ENCODE results near the gene ADAMTSL2. TPM values are rescaled to one million over a fixed set of nuclear protein-coding genes. Genes with fewer than 3 reads are reported as not detected.
"Not testable (repeated sequence)": the region's sequence is repeated elsewhere in the genome, so short reads cannot be mapped to it uniquely, and the experiment has no call there.

The ADAMTSL2 gene
- total RNA-seq, 3 donors from 2014 or later = 0.08 to 0.14 TPM; not detected in 1

GRCh38 chr9:133560944-133561343, 26.4 kb downstream of the ADAMTSL2 start:
- Mint-ChIP-seq H3K4me1 (ENCODE audit: low read depth) (peaks cover 22% of the 10 kb centered on the region), H3K27me3 (ENCODE audit: low read depth) (peaks cover 10% of the 10 kb centered on the region), H3K4me3 (no peak overlapping the region), H3K36me3 (ENCODE audit: insufficient read depth) (peaks cover 2% of the 10 kb centered on the region), H3K9me3 (no peaks in the 10 kb centered on the region)
- ATAC-seq (no peak), DNase-seq (no peak)

- ATAC-seq (no peak), DNase-seq (no peak)
- no peaks in the 10 kb centered on the region for H3K9me3 Mint-ChIP-seq
These were observed 27.6 kb downstream of the ADAMTSL2 start for GRCh38 chr9:133561976-133562554.

GRCh38 chr9:133562611-133563290, 28.2 kb downstream of the ADAMTSL2 start:
- Mint-ChIP-seq H3K4me1 (ENCODE audit: low read depth) (peaks cover 22% of the 10 kb centered on the region), H3K9me3 (no peaks in the 10 kb centered on the region), H3K36me3 (ENCODE audit: insufficient read depth) (peaks cover 2% of the 10 kb centered on the region), H3K4me3 (no peak overlapping the region), H3K27me3 (ENCODE audit: low read depth) (peaks cover 10% of the 10 kb centered on the region)
- DNase-seq (no peak), ATAC-seq (no peak)

More at GRCh38 chr9:133561976-133562554, 27.6 kb downstream of the ADAMTSL2 start:
- H3K27me3 Mint-ChIP-seq (ENCODE audit: low read depth) = peaks cover 10% of the 10 kb centered on the region
- H3K4me3 Mint-ChIP-seq = no peak overlapping the region
- H3K4me1 Mint-ChIP-seq (ENCODE audit: low read depth) = peaks cover 22% of the 10 kb centered on the region
- H3K36me3 Mint-ChIP-seq (ENCODE audit: insufficient read depth) = peaks cover 2% of the 10 kb centered on the region

- Mint-ChIP-seq H3K4me3 (no peak overlapping the region), H3K4me1 (ENCODE audit: low read depth) (peaks cover 18% of the 10 kb centered on the region), H3K9me3 (no peaks in the 10 kb centered on the region), H3K27me3 (ENCODE audit: low read depth) (peaks cover 10% of the 10 kb centered on the region), H3K36me3 (ENCODE audit: insufficient read depth) (peaks cover 2% of the 10 kb centered on the region)
- ATAC-seq = no peak
- no peak for DNase-seq
These were observed 28.8 kb downstream of the ADAMTSL2 start for GRCh38 chr9:133563291-133563796.

GRCh38 chr9:133563814-133564213, 29.3 kb downstream of the ADAMTSL2 start:
- H3K4me3 Mint-ChIP-seq; ATAC-seq; H3K9me3 Mint-ChIP-seq; H3K27me3 Mint-ChIP-seq (ENCODE audit: low read depth); DNase-seq; H3K36me3 Mint-ChIP-seq (ENCODE audit: insufficient read depth): not testable (repeated sequence)
- peaks cover 13% of the 10 kb centered on the region for H3K4me1 Mint-ChIP-seq (ENCODE audit: low read depth)

- ATAC-seq (no peak), DNase-seq (no peak)
- H3K4me1 Mint-ChIP-seq (ENCODE audit: low read depth) = peaks cover 11% of the 10 kb centered on the region
- peaks cover 4% of the 10 kb centered on the region for H3K27me3 Mint-ChIP-seq (ENCODE audit: low read depth)
- peaks cover 2% of the 10 kb centered on the region for H3K36me3 Mint-ChIP-seq (ENCODE audit: insufficient read depth)
- H3K9me3 Mint-ChIP-seq = no peaks in the 10 kb centered on the region
- H3K4me3 Mint-ChIP-seq = no peak overlapping the region
These were observed 30.1 kb downstream of the ADAMTSL2 start for GRCh38 chr9:133564451-133565116.

GRCh38 chr9:133566382-133566781, 31.9 kb downstream of the ADAMTSL2 start:
- H3K4me1 Mint-ChIP-seq (ENCODE audit: low read depth) = peaks cover 8% of the 10 kb centered on the region
- no peak for DNase-seq
- H3K4me3 Mint-ChIP-seq = no peak overlapping the region
- H3K27me3 Mint-ChIP-seq (ENCODE audit: low read depth) = no peaks in the 10 kb centered on the region
- no peak for ATAC-seq
- H3K9me3 Mint-ChIP-seq = no peaks in the 10 kb centered on the region
- no peaks in the 10 kb centered on the region for H3K36me3 Mint-ChIP-seq (ENCODE audit: insufficient read depth)

GRCh38 chr9:133566817-133567216, 32.3 kb downstream of the ADAMTSL2 start:
- Mint-ChIP-seq H3K4me1 (ENCODE audit: low read depth) (peaks cover 7% of the 10 kb centered on the region), H3K4me3 (no peak overlapping the region), H3K36me3 (ENCODE audit: insufficient read depth) (no peaks in the 10 kb centered on the region), H3K27me3 (ENCODE audit: low read depth) (no peaks in the 10 kb centered on the region), H3K9me3 (no peaks in the 10 kb centered on the region)
- ATAC-seq (no peak), DNase-seq (no peak)

- H3K36me3 Mint-ChIP-seq (ENCODE audit: insufficient read depth) = no peaks in the 10 kb centered on the region
- DNase-seq (no peak), ATAC-seq (no peak)
- peaks cover 1% of the 10 kb centered on the region for H3K27me3 Mint-ChIP-seq (ENCODE audit: low read depth)
- H3K9me3 Mint-ChIP-seq = no peaks in the 10 kb centered on the region
- peaks cover 4% of the 10 kb centered on the region for H3K4me1 Mint-ChIP-seq (ENCODE audit: low read depth)
- H3K4me3 Mint-ChIP-seq = no peak overlapping the region
These were observed 33.7 kb downstream of the ADAMTSL2 start for GRCh38 chr9:133568186-133568585.

GRCh38 chr9:133569121-133569785, 34.7 kb downstream of the ADAMTSL2 start:
- H3K4me1 Mint-ChIP-seq (ENCODE audit: low read depth) = no peaks in the 10 kb centered on the region
- DNase-seq (no peak), ATAC-seq (no peak)
- peaks cover 4% of the 10 kb centered on the region for H3K27me3 Mint-ChIP-seq (ENCODE audit: low read depth)
- no peaks in the 10 kb centered on the region for H3K36me3 Mint-ChIP-seq (ENCODE audit: insufficient read depth)
- no peak overlapping the region for H3K4me3 Mint-ChIP-seq
- no peaks in the 10 kb centered on the region for H3K9me3 Mint-ChIP-seq

- H3K36me3 Mint-ChIP-seq (ENCODE audit: insufficient read depth) = no peaks in the 10 kb centered on the region
- H3K4me3 Mint-ChIP-seq = no peak overlapping the region
- peaks cover 5% of the 10 kb centered on the region for H3K27me3 Mint-ChIP-seq (ENCODE audit: low read depth)
- no peaks in the 10 kb centered on the region for H3K4me1 Mint-ChIP-seq (ENCODE audit: low read depth)
- H3K9me3 Mint-ChIP-seq = no peaks in the 10 kb centered on the region
- ATAC-seq (no peak), DNase-seq (no peak)
These were observed 35.6 kb downstream of the ADAMTSL2 start for GRCh38 chr9:133569891-133570690.

GRCh38 chr9:133570691-133571080, 36.2 kb downstream of the ADAMTSL2 start:
- H3K36me3 Mint-ChIP-seq (ENCODE audit: insufficient read depth) = no peaks in the 10 kb centered on the region

GRCh38 chr9:133571391-133571890, 36.9 kb downstream of the ADAMTSL2 start:
- Mint-ChIP-seq H3K27me3 (ENCODE audit: low read depth) (peaks cover 17% of the 10 kb centered on the region), H3K9me3 (no peaks in the 10 kb centered on the region)
- no peak for ATAC-seq

More at GRCh38 chr9:133570691-133571080, 36.2 kb downstream of the ADAMTSL2 start:
- H3K4me3 Mint-ChIP-seq = no peak overlapping the region
- H3K9me3 Mint-ChIP-seq = no peaks in the 10 kb centered on the region
- DNase-seq = no peak
- H3K27me3 Mint-ChIP-seq (ENCODE audit: low read depth) = peaks cover 10% of the 10 kb centered on the region
- H3K4me1 Mint-ChIP-seq (ENCODE audit: low read depth) = no peaks in the 10 kb centered on the region
- ATAC-seq = no peak

More at GRCh38 chr9:133571391-133571890, 36.9 kb downstream of the ADAMTSL2 start:
- DNase-seq = no peak
- H3K36me3 Mint-ChIP-seq (ENCODE audit: insufficient read depth) = no peaks in the 10 kb centered on the region
- no peak overlapping the region for H3K4me3 Mint-ChIP-seq
- H3K4me1 Mint-ChIP-seq (ENCODE audit: low read depth) = no peaks in the 10 kb centered on the region

Data from activated T-cell treated with anti-CD3 and anti-CD28 coated beads, Interleukin-2, amount 50 U/mL, for 4 hours (primary cell).